GM12878 (cell line): ENCODE data around the gene ADAMTS4. TPM values are rescaled to one million over a fixed set of nuclear protein-coding genes. Genes with fewer than 3 reads are reported as not detected.

Experiments
- ATAC-seq: fragments of 200-7000 bp; cut with Tn5 transposase; 3 replicates; pipeline ENCODE4 v1.9.1; 2020; ENCODE audit warnings: mild to moderate bottlenecking, moderate library complexity
- BruUV-seq: library from RNA; stranded (reverse); fragments of 400-500 nt; replicated peaks from 2 replicates; lab custom pipeline; 2021; lab: Mats Ljungman, UMichigan
- CTCF ChIA-PET: fragments of 300-600 bp; sonication (Branson Sonifier 250); formaldehyde crosslinking; extraction: SDS; loops from one replicate; lab custom pipeline; 2021; ENCODE audit warnings: inconsistent platforms; lab: Yijun Ruan, JAX
- POLR2A ChIA-PET: fragments of 350-600 bp; formaldehyde crosslinking; extraction: SDS; loops from one replicate; lab custom pipeline; 2021; ENCODE audit warnings: inconsistent platforms; lab: Charles Lee
- RAD21 ChIA-PET: fragments of 300-600 bp; sonication (Branson Sonifier 250); formaldehyde crosslinking; loops from one replicate; lab custom pipeline; 2023; ENCODE audit warnings: antibody characterized with exemption; ENCODE audit not compliant: unreplicated experiment; lab: Charles Lee
- SMC1A ChIA-PET: fragments of 300-600 bp; sonication (Branson Sonifier 250); formaldehyde crosslinking; loops from one replicate; lab custom pipeline; 2023; ENCODE audit not compliant: unreplicated experiment, uncharacterized antibody; lab: Charles Lee
- DNase-seq: peaks from one replicate; pipeline ENCODE4 v3.0.0-alpha.2; 2011; ENCODE audit warnings: low read depth, low spot score
- FAIRE-seq: peaks from 3 replicates; lab custom pipeline; 2011; peaks lifted over from hg19 to GRCh38; lab: Jason Lieb, UNC
- H2AFZ ChIP-seq: 2 replicates; pipeline ENCODE4 v1.6.0; 2011; ENCODE audit warnings: low read depth, low read length, control low read depth; ENCODE audit not compliant: control insufficient read depth
- H3K27ac ChIP-seq: 2 replicates; pipeline ENCODE4 v1.5.1; 2011; ENCODE audit warnings: control low read depth; ENCODE audit not compliant: control insufficient read depth, insufficient read depth
- H3K27me3 ChIP-seq, 2 experiments: replicated peaks in 1 of 2; 2 replicates each; pipeline versions ENCODE4 v1.6.0 to v1.6.1; 2011; ENCODE audit warnings: low read length in 1 of 2; ENCODE audit not compliant: control insufficient read depth in 2 of 2, insufficient read depth in 2 of 2
- H3K36me3 ChIP-seq, 2 experiments: 2 replicates each; pipeline ENCODE4 v1.5.1; 2011; ENCODE audit warnings: low read length in 1 of 2; ENCODE audit not compliant: control insufficient read depth in 2 of 2, insufficient read depth in 2 of 2
- H3K4me1 ChIP-seq: 2 replicates; pipeline ENCODE4 v1.6.1; 2011; ENCODE audit warnings: mild to moderate bottlenecking, low read length, moderate library complexity, mixed read lengths; ENCODE audit not compliant: control insufficient read depth, insufficient read depth
- H3K4me2 ChIP-seq: 2 replicates; pipeline ENCODE4 v1.6.0; 2011; ENCODE audit warnings: control low read depth; ENCODE audit not compliant: control insufficient read depth, insufficient read depth
- H3K4me3 ChIP-seq: fragments of 200-600 bp; sonication (generic); 2 replicates; pipeline ENCODE4 v1.5.1; 2016
- H3K79me2 ChIP-seq: 2 replicates; pipeline ENCODE4 v1.6.0; 2011; ENCODE audit warnings: low read length; ENCODE audit not compliant: control insufficient read depth, insufficient read depth
- H3K9ac ChIP-seq: 2 replicates; pipeline ENCODE4 v1.8.0; 2011; ENCODE audit warnings: low read length, control low read depth, mixed read lengths; ENCODE audit not compliant: control insufficient read depth, insufficient read depth
- H3K9me3 ChIP-seq: replicated peaks from 3 replicates; pipeline ENCODE4 v1.5.1; 2011; ENCODE audit warnings: mild to moderate bottlenecking, low read length; ENCODE audit not compliant: control insufficient read depth, insufficient read depth
- H4K20me1 ChIP-seq: 2 replicates; pipeline ENCODE4 v1.6.0; 2011; ENCODE audit not compliant: control insufficient read depth, insufficient read depth
- BCL3 ChIP-seq: IDR thresholded peaks from 2 replicates; pipeline ENCODE4 v1.6.1; 2011; ENCODE audit warnings: borderline replicate concordance, low read depth, mild to moderate bottlenecking, moderate library complexity, low read length; ENCODE audit not compliant: insufficient read depth, poor library complexity, severe bottlenecking
- EGR1 ChIP-seq, 2 experiments: IDR thresholded peaks; 1 replicate in 1 of 2; 2 replicates in 1 of 2; pipeline ENCODE4 v1.6.1; 2011 to 2012; ENCODE audit warnings: low read depth in 2 of 2, low read length in 2 of 2, borderline replicate concordance in 1 of 2, mild to moderate bottlenecking in 1 of 2, moderate library complexity in 1 of 2
- NFYB ChIP-seq: IDR thresholded peaks from 2 replicates; pipeline ENCODE4 v1.6.1; 2011; ENCODE audit warnings: low read depth, mild to moderate bottlenecking, low read length, improper control_type of control experiment, moderate library complexity; ENCODE audit not compliant: insufficient read depth
- RAD51 ChIP-seq: fragments of 450-650 bp; IDR thresholded peaks from 2 replicates; pipeline ENCODE4 v1.6.1; 2016; ENCODE audit warnings: moderate library complexity, mild to moderate bottlenecking, inconsistent platforms
- RUNX3 ChIP-seq: IDR thresholded peaks from 2 replicates; pipeline ENCODE4 v1.6.1; 2012; ENCODE audit warnings: low read length, inconsistent platforms
- STAT1 ChIP-seq: fragments of 450-650 bp; conservative IDR thresholded peaks from 2 replicates; pipeline ENCODE4 v1.6.1; 2014; ENCODE audit warnings: antibody characterized with exemption, mild to moderate bottlenecking
- TARDBP ChIP-seq: IDR thresholded peaks from 2 replicates; pipeline ENCODE4 v1.6.1; 2016; ENCODE audit warnings: borderline replicate concordance
- ZNF24 ChIP-seq: fragments of 450-650 bp; IDR thresholded peaks from 2 replicates; pipeline ENCODE4 v1.6.1; 2017; ENCODE audit warnings: antibody characterized with exemption, mild to moderate bottlenecking
- WGBS: methylation state at CpG from one replicate; pipeline ENCODE4 v1.1.6; 2016; ENCODE audit warnings: low lambda C conversion rate; ENCODE audit not compliant: insufficient replicate concordance, insufficient coverage; ENCODE audit errors: missing lambda C conversion rate; 5-methylcytosine and 5-hydroxymethylcytosine counted together
- in situ Hi-C: fragments of 300-500 bp; cut with MboI; formaldehyde crosslinking; loops from 9 replicates; pipeline ENCODE4 v1.14.3; 2018; ENCODE audit warnings: mixed read lengths
- intact Hi-C: fragments of 100-400 bp; cut with micrococcal nuclease; formaldehyde crosslinking; loops from one replicate; pipeline ENCODE4 v1.14.2; 2022; ENCODE audit not compliant: unreplicated experiment
- polyA plus RNA-seq, 11 experiments: library from polyadenylated mRNA; depleted of rRNA in 4 of 11; unstranded in 6 of 11; stranded (reverse) in 5 of 11; fragments of >200 nt; fragmentation: Nextera tagmentation in 4 of 11; fragmentation: Illumina TruSeq in 1 of 11; extraction: Ambion mirVana in 4 of 11; extraction: Trizol in 1 of 11; gene quantifications; 1 replicate in 1 of 11; 2 replicates in 10 of 11; pipeline versions ENCODE4 v1.2.1 to v1.2.3, GENCODE V29; 2011 to 2016; ENCODE audit warnings: inconsistent platforms in 2 of 11, missing spikeins in 2 of 11, low read depth in 1 of 11
- total RNA-seq, 4 experiments: library from RNA; depleted of rRNA in 3 of 4; stranded (reverse); fragments of >200 nt in 3 of 4; fragmentation: Illumina TruSeq in 1 of 4; extraction: Trizol in 1 of 4; gene quantifications; 2 replicates each; pipeline versions ENCODE4 v1.2.1 to v1.2.3, GENCODE V29; 2013 to 2021
- TF ChIP-seq, protein P1 (sequence below): fragments of 450-650 bp; IDR thresholded peaks from 2 replicates; pipeline ENCODE4 v1.6.1; 2017; ENCODE audit warnings: mild to moderate bottlenecking, moderate library complexity

ADAMTS4 gene
- total and polyA plus RNA-seq, 10 of the 15 experiments (the other 5 are each of a cell fraction or from before 2014, with no cell fraction given): 0.01 to 0.13 (median 0.05) TPM; not detected in 2

DNA sequence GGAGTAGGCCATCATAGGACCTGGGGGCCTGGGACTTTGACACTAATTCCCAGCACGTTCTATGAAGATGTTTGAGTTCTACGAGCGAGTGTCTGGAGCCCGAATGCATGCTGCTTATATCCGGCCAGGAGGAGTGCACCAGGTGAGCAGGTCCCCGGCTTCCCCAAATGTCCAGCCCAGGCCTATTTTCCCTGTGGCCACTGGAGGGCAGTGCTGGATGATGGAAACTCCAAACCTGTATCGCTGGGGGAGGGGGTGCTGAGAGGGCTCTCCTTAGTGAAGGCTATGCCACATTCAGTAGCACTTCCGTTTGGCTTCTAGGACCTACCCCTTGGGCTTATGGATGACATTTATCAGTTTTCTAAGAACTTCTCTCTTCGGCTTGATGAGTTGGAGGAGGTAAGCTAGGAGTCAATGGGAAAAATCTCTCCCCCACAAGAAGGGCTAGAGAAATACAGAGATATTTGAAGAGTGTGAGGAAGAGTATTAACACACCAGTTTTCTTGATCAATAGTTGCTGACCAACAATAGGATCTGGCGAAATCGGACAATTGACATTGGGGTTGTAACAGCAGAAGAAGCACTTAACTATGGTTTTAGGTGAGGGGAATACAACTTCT lies 11.0 kb upstream of the ADAMTS4 start (continued):
- TF ChIP-seq RUNX3: no peak
- no peak for TF ChIP-seq EGR1 (IDR thresholded peaks at IDR 0.05; ENCODE audit: borderline replicate concordance in 1 of 2, low read depth in 2 of 2, low read length in 2 of 2)
- no peak for TF ChIP-seq STAT1

DNA sequence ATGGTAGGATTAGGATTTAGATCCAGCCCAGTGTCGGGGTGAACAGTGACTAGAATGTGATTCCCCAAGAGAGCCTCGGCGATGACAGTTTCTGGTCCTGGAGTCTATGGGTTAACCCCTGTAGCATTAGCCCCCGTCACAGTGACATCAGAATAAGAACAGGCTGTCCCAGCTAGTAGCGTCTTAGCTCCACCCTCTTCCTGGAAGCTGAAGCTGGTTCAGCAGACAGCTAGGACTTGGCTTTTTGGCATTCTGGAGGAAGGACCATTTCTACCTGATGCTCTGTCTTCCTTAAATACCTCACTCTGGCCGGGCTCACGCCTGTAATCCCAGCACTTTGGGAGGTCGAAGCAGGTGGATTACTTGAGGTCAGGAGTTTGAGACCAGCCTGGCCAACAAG lies 8.3 kb upstream of the ADAMTS4 start:
- no peaks in the 10 kb centered on the region for H3K9me3 ChIP-seq
- SMC1A ChIA-PET: interaction anchor here (0.7 to 8.1 kb wide), 5 partner anchors 14 to 333 kb away, joined by 3 to 66 read pairs (median 55); partner anchors contain the start of gene TOMM40L
- TF ChIP-seq ZNF24: no peak
- TF ChIP-seq TARDBP: no peak
- TF ChIP-seq, protein P1, sequence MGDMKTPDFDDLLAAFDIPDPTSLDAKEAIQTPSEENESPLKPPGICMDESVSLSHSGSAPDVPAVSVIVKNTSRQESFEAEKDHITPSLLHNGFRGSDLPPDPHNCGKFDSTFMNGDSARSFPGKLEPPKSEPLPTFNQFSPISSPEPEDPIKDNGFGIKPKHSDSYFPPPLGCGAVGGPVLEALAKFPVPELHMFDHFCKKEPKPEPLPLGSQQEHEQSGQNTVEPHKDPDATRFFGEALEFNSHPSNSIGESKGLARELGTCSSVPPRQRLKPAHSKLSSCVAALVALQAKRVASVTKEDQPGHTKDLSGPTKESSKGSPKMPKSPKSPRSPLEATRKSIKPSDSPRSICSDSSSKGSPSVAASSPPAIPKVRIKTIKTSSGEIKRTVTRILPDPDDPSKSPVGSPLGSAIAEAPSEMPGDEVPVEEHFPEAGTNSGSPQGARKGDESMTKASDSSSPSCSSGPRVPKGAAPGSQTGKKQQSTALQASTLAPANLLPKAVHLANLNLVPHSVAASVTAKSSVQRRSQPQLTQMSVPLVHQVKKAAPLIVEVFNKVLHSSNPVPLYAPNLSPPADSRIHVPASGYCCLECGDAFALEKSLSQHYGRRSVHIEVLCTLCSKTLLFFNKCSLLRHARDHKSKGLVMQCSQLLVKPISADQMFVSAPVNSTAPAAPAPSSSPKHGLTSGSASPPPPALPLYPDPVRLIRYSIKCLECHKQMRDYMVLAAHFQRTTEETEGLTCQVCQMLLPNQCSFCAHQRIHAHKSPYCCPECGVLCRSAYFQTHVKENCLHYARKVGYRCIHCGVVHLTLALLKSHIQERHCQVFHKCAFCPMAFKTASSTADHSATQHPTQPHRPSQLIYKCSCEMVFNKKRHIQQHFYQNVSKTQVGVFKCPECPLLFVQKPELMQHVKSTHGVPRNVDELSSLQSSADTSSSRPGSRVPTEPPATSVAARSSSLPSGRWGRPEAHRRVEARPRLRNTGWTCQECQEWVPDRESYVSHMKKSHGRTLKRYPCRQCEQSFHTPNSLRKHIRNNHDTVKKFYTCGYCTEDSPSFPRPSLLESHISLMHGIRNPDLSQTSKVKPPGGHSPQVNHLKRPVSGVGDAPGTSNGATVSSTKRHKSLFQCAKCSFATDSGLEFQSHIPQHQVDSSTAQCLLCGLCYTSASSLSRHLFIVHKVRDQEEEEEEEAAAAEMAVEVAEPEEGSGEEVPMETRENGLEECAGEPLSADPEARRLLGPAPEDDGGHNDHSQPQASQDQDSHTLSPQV: no peak
- no peak for TF ChIP-seq BCL3
- TF ChIP-seq RAD51: no peak
- TF ChIP-seq NFYB: no peak
- TF ChIP-seq, all 136 proteins: peak for 0
- DNase-seq: no peak
- in situ Hi-C loops: no loop called here
- H2AFZ ChIP-seq: no peak overlapping the region
- 85% methylated on average over 8 of the region's 8 CpGs for WGBS
- POLR2A ChIA-PET: interaction anchor here (1.0 to 1.6 kb wide), 4 partner anchors 12 to 54 kb away, joined by 3 to 4 read pairs (median 4); partner anchors contain the start of genes TOMM40L and UFC1
- intact Hi-C loops: loop anchor here (5.0 kb wide), 2 partner anchors 85 to 175 kb away; no protein-coding TSS in a partner anchor
- H3K4me2 ChIP-seq: no peak overlapping the region
- FAIRE-seq: no peak
- H3K4me3 ChIP-seq: no peak overlapping the region
- no peak for ATAC-seq
- peaks cover 17% of the 10 kb centered on the region for H3K79me2 ChIP-seq
- peaks cover 10% of the 10 kb centered on the region for H3K4me1 ChIP-seq
- RAD21 ChIA-PET: interaction anchor here (1.0 to 6.6 kb wide), 3 partner anchors 19 to 175 kb away, joined by 3 to 72 read pairs (median 5); partner anchors contain the start of gene TOMM40L
- peaks cover 10 to 31% of the 10 kb centered on the region in 2 experiments; a peak in 3 of 4 replicates for H3K36me3 ChIP-seq
- H4K20me1 ChIP-seq: no peaks in the 10 kb centered on the region
- CTCF ChIA-PET: interaction anchor here (0.8 to 13.6 kb wide), 7 partner anchors 13 to 176 kb away, joined by 3 to 385 read pairs (median 16); partner anchors contain the start of genes APOA2, FCER1G, PPOX and TOMM40L
- no peak overlapping the region for H3K9ac ChIP-seq
- no peak overlapping the region for H3K27ac ChIP-seq
- no peaks in the 10 kb centered on the region for H3K27me3 ChIP-seq
- BruUV-seq: no TSS peak
